T-helper 22 cell (primary cell): ENCODE measurements around the gene PIGO.

Source experiments
- DNase-seq: peaks from one replicate; pipeline ENCODE4 v3.0.0-alpha.2; 2020; ENCODE audit warnings: low read depth

PIGO gene

GRCh38 chr9:35096035-35096849 is at the start of gene PIGO:
TSS of gene PIGO (minus strand) at chr9:35096591. CDS start at chr9:35095565, 1,026 bp downstream.
- DNase-seq, result peak; percentile 84

- DNase-seq, result no peak
These were observed 45.6 kb upstream of the PIGO start for GRCh38 chr9:35142037-35142436.

- DNase-seq, result no peak
These were observed 43.7 kb upstream of the PIGO start for GRCh38 chr9:35140093-35140492.

GRCh38 chr9:35136866-35137265 is 40.5 kb upstream of the PIGO start:
- no peak for DNase-seq

GRCh38 chr9:35135988-35136387 is 39.6 kb upstream of the PIGO start:
- DNase-seq, result no peak

- DNase-seq, result no peak
These were observed 38.5 kb upstream of the PIGO start for GRCh38 chr9:35134920-35135319.

- peak; percentile 75 for DNase-seq
These were observed 20.6 kb upstream of the PIGO start for GRCh38 chr9:35116898-35117551.

- no peak for DNase-seq
These were observed 20.1 kb upstream of the PIGO start for GRCh38 chr9:35116539-35116897.

- DNase-seq, result peak; percentile 94
These were observed 19.5 kb upstream of the PIGO start, which contains the start of gene ATOSB for GRCh38 chr9:35115680-35116538. TSS of gene ATOSB (minus strand) at chr9:35115862. CDS start at chr9:35108274, 7,588 bp downstream.

GRCh38 chr9:35114840-35115628 is 18.6 kb upstream of the PIGO start:
- no peak for DNase-seq

- DNase-seq, result peak; percentile 72
These were observed 17.9 kb upstream of the PIGO start for GRCh38 chr9:35114113-35114839.

- no peak for DNase-seq
These were observed 16.0 kb upstream of the PIGO start for GRCh38 chr9:35112257-35113020.

- DNase-seq, result peak; percentile 94
These were observed 14.9 kb upstream of the PIGO start for GRCh38 chr9:35111001-35111933.

- no peak for DNase-seq
These were observed 14.0 kb upstream of the PIGO start for GRCh38 chr9:35110327-35110761.

- DNase-seq, result no peak
These were observed 12.7 kb upstream of the PIGO start for GRCh38 chr9:35108946-35109575.

- no peak for DNase-seq
These were observed 12.1 kb upstream of the PIGO start for GRCh38 chr9:35108461-35108860.

- DNase-seq, result no peak
These were observed 11.2 kb upstream of the PIGO start for GRCh38 chr9:35107297-35108290.
